ENCODE measurements around the gene GUK1.

GUK1 gene

DNA sequence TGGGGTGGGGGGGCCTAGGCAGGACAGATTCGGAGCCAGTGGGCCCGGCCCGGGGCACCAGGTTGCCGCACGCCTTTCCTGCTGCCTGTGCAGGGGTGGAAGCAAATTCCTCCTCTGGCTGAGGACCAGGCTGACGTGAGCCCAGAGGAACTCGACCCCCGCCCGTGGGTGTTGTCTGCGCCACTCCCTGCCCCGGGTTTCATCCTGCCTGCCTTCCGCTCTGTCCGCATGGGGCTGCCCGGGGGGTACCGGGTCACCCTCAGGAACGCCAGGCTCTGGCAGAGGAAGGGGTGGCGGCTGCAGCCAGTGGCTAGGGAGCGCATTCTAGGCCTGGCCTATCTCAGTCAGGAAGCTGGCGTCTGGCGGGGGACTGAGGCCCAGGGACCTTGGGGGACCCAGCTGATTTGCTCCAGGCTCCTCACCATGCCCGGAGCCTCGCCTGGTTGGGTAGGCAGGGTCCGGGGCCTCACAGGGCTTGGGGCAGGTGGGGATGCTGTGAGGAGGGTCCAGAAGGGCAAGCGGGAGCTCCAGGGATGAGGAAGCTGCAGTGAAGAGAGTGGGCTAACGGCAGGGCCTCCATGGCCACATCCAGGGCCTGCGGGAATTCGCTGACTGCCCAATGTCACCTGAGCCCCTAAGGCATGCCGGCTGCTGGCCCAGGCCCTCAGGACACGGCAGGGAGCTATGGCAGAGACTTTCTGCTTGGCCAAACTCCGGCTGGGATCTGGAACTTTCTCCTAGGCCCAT lies 23.1 kb downstream of the GUK1 start:
- DNase-seq, result no peak

GRCh38 chr1:228163776-228164519 lies 23.9 kb downstream of the GUK1 start:
- DNase-seq, result no peak

DNA sequence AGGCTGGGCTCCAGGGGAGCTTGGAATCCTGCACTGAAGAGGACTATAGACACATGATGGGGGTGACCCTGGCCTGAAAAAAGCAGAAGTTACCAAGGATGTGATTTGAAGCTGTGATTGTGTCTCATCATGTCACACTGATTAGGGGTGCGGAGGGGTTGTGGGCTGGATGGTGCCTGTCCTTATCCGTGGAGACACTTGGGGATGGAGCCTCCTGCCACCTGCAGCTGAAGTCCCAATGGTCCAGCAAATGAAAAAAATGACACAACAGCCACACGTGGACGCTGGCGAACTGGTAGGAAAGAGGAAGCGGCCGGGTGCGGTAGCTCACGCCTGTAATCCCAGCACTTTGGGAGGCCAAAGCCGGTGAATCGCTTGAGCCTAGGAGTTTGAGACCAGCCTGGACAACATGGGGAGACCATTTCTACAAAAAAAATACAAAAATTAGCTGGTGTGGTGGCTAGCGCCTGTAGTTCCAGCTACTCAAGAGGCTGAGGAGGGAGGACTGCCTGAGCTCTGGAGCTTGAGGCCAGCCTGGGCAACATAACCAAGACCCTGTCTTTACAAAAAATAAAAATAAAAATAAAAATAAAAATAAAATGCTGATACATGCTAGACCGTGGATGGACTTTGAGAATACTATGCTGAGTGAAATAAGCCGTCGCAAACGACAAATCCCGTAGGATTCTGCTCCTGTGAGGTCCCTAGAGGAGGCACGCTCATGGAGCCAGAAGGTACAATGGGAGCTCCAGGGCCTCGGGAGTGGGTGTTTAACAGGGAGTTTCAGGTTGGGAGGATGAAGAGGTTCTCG lies 24.7 kb downstream of the GUK1 start:
- no peak for DNase-seq

DNA sequence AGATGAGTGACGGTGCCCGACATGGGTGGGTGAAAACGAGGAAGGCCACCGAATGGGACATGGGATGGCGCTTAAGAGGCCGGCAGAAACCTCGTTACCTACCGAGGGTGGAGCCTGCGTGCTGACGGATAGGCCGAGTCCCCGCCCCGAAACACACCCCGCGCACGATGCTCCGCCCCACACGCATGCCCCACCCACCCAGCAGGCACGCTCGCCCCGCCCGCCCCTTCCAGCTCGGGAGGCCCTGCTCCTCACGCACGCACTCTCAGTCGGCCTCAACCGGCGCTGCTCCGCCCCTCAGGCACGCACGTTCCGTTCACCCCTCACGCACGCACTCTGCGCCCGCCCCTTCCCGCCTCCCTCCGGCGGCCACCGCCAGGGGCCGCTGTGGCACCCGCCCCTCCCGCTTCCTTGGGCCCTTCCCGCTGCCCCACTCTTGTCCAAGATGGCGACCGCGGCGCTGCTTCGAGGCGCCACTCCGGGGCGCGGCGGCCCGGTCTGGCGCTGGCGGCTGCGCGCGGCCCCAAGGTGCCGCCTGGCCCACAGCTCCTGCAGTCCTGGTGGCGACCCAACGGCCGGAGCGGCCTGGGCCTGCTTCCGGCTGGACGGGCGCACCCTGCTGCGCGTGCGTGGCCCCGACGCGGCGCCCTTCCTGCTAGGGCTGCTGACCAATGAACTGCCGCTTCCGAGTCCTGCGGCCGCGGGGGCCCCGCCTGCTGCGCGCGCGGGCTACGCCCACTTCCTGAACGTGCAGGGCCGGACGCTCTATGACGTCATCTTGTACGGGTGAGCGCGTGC lies 25.5 kb downstream of the GUK1 start, which contains the start of gene IBA57:
TSS of gene IBA57 (plus strand) at position 433 of the 798 bp plus-strand sequence. CDS start at position 446, 13 bp downstream.
- DNase-seq, result peak; percentile 99 to 100 (median 100)

DNA sequence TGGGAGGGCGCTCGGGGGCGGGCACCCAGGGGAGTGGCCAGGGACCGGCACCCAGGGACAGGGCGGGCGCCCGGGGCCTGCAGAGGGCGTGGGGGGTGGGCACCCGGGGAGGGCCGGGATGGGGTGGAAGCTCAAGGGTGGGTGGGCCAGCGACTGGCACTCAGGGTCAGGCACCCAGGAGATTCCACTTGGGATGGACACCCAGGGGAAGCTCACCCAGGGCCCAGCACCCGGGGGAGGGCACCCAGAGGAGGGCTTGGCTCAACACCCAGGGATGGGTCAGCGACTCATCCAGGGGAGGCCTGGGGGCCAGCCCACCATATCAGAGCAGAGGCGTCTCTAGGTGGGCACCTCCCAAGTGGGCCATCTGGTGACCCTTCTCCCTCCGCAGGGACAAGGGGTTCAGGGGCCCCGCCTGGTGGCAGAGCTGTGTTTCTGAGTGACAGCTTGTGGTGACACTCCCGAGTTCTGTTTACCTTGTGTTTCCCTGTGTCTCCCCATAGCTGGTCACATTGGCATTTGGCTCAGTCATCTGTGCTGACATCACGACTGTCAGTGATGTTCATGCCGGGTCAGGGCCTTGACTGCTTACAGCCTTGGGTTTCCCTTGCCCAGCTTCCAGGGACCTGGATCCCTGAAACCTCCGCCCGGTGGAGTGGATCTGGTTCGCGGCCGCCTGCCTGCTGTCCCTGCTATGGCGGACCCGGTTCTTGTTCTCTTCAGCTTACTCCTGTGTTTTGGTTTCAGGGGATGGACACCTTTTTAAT lies 26.3 kb downstream of the GUK1 start:
- DNase-seq, result peak; percentile 19 to 82 (median 45)

DNA sequence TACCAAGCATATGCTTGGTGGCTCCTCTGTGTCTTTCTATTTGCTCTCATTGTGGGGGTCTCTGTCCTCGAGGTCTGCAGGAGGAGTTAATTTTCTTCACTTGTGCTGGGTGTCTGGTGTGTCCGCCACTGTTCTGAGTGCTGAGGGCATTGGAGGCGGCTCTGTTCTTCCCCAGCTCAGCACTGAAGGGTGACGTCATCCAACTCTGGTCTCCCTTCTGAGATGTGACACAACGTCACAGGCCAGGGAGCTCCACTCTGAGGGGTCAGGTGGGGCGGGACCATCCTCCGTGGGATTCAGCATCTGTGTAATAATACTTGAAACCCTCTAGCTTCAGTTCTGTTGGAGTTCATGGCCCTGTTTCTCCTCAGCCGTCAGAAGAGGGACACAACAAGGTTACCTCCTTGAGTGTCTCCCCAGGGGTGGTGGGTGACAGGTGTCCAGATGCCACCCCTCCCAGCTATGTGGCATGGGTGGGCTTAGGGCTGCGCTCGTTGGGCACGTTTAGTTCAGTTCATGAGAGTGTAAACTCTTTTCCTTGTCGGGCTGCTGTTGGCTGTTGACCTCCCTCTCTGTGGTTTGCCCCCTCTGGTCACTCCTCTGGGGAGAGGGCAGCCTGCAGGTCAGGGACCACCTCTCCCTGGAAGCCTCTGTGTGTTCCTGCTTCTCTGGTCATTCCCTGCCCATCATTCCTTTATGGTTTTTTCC lies 28.6 kb downstream of the GUK1 start:
- no peak for DNase-seq

DNA sequence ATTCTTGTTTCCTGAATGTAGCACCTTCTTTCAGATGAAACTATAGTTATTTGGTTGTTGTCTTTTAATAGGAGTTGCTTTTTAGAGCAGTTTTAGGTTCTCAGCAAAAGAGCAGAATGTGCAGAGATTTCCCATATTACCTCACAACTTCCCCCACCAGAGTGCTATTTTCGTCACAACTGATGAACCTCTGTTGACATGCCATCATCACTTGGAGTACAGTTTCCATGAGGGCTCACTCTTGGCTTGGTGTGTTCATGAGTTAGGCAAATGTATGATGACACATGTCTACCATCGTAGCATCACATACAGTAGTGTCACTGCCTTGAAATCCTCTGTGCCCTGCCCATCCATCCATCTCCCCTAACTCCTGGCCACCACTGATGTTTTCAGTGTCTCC lies 29.3 kb downstream of the GUK1 start:
- no peak for DNase-seq

GRCh38 chr1:228170666-228171065 lies 30.6 kb downstream of the GUK1 start:
- DNase-seq, result no peak

- peak in 1 of 5 experiments; percentile 7 for DNase-seq
These were observed 31.3 kb downstream of the GUK1 start for GRCh38 chr1:228171221-228171891.

DNA sequence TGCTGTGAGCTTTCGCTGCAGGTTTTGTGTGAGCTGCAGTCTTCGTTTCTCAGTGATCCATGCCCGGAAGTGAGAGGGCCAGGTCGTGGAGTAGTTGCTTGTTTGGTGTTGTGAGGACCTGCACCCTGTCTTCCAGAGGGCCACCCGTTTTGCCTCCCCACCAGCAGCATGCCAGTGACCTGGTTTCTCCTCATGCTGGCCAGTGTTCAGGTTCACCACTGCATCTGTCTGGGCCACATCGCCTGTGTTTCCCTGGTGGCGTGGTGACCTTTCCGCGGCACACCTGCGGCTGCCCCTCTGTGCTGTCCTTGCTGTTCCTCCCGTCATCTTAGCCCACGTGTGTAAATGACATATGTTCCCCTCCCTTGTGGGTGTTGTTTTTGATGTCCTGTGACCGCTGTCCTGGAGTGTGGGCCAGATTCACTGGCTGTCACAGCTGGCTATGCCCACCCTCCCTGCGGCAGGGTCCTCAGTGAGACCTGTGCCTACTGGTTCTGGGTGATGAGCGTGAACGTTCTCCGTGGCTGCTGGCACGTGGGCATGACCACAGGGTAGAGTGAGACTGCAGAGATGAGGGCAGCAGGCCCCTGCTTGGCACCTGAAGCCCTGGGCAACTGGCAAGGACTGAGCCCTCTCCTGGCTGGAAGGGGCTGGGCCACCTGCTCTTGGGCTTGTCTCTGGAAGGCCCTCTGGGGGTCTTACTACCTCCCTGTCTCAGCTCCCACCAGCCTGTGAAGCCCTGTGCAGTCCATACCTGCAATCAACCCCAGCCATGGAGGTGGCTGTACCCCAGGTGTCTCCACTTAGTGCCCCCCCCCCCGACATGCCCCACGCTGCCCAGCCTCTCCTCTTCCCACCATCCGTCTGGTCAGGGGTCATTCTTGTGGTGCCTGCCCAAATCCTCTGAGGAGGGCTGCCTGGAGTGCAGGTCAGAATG lies 32.8 kb downstream of the GUK1 start:
- DNase-seq, result no peak

GRCh38 chr1:228173528-228174481 lies 33.7 kb downstream of the GUK1 start:
- peak in 3 of 5 experiments; percentile 23 to 48 (median 28) for DNase-seq

DNA sequence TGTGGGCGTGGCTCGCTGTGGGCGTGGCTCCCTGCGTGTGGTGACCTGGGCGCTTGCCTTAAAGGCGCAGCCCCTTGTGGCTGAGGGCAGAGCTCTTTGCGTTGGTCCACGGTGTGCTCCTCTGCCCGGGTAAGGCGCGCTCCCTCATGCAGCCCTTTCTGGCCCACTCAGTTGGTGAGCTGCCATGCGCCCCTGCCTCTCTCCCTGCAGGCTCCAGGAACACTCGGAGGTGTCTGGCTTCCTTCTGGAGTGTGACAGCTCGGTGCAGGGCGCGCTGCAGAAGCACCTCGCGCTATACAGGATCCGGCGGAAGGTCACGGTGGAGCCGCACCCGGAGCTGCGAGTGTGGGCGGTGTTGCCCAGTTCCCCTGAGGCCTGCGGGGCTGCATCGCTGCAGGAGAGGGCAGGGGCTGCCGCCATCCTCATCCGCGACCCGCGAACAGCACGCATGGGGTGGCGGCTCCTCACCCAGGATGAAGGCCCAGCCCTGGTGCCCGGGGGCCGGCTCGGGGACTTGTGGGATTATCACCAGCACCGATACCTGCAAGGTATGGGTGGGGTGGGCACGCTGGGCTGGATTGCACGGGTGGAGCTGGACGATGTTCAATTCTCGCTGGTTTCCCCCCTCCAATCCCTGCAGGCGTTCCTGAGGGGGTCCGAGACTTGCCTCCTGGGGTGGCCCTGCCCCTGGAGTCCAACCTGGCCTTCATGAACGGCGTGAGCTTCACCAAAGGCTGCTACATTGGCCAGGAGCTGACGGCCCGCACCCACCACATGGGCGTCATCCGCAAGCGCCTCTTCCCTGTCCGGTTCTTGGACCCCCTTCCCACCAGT lies 34.6 kb downstream of the GUK1 start:
- peak in 4 of 5 experiments; percentile 27 to 53 (median 36) for DNase-seq

- no peak for DNase-seq
These were observed 35.4 kb downstream of the GUK1 start for GRCh38 chr1:228175316-228176023.

DNA sequence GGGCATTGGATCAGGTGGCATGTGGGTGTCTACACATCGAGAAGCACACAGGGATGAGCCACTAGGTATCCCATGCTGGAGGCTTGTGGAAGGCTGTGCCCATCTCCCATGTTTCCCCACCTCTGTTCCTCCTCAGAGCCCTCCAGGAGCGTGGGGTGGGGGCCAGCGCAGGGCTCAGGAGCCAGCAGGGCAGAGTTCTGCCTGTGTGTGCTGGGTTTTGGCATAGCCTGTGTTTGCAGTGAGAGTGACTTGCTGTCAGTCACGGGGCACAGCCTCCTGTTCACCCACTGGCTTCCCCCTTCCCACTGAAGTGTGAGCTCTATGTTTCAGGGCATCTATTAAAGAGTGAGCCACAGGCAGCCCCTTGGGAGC lies 35.9 kb downstream of the GUK1 start:
- DNase-seq, result no peak

DNA sequence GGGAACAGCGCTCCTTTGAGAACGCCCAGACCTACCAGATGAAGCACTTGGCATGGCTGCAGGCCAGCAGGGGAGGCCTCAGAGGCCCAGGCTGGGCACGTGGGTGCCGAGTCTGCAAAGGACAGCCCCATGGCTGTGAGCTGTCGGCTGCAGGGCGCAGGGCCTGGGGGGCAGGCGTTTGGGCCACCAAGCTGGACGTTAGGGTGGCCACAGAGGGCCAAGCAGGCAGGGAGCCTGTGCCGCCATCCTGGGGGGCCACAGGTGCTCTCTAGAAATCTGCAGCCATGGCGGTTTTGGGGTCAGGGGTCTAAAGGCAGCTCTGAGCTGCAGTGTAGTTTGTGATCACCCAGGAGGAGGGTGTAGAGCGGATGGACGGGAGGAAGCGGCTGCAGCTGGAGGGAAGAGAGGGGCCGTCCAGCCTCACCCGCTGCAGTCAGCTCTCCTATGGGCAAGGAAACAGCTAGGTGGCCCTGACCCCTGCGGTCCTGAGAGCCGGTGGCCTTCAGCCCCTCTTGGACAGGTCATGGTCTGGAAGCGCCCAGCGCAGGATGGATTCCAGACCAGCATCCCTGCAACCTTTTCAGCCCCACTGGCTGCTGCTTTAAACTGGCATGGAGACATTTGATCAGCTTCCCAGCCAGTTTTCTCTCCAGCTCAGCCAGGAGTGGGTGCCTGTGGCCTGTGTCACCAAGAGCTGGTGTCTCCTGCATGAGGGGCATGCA lies 36.5 kb downstream of the GUK1 start:
- DNase-seq, result no peak

DNA sequence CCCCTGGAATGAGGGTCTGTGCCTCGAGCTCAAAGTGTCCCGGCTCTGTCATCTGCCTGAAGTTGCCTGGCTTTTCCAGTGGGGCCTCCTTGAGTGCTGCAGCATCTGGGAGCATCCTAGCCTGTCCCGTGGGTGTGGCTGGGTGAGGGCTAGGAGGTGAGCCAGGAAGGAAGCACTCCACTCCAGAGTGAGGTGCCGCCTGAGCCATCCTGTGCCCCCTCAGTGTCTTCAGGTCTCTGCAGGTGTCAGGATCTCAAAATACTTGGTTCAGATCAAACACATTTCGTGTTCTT lies 37.0 kb downstream of the GUK1 start:
- no peak for DNase-seq
